ENCODE data around the gene MRPS34.
"Not testable (repeated sequence)": the region's sequence is repeated elsewhere in the genome, so short reads cannot be mapped to it uniquely, and the experiment has no call there.

Gene MRPS34

GRCh38 chr16:1810536-1810935 lies 37.6 kb upstream of the MRPS34 start:
- Mint-ChIP-seq H3K9me3 (no peaks in the 10 kb centered on the region), H3K27ac (no peak overlapping the region), H3K36me3 (ENCODE audit: insufficient read depth) (peaks cover 48% of the 10 kb centered on the region), H3K27me3 (no peaks in the 10 kb centered on the region), H3K4me3 (no peak overlapping the region), H3K4me1 (ENCODE audit: low read depth in 2 of 2) (peaks cover 4 to 6% of the 10 kb centered on the region in 2 donors)
- ATAC-seq (replicated peaks) (no peak), DNase-seq (no peak)

GRCh38 chr16:1810106-1810505 lies 37.2 kb upstream of the MRPS34 start:
- H3K36me3 Mint-ChIP-seq (ENCODE audit: insufficient read depth): peaks cover 44% of the 10 kb centered on the region
- H3K9me3 Mint-ChIP-seq: no peaks in the 10 kb centered on the region
- H3K27me3 Mint-ChIP-seq: no peaks in the 10 kb centered on the region

GRCh38 chr16:1809281-1809801 lies 36.4 kb upstream of the MRPS34 start:
- H3K27ac Mint-ChIP-seq: no peak overlapping the region
- ATAC-seq (replicated peaks): no peak
- H3K27me3 Mint-ChIP-seq: no peaks in the 10 kb centered on the region
- H3K4me1 Mint-ChIP-seq (ENCODE audit: low read depth in 2 of 2): peaks cover 4 to 6% of the 10 kb centered on the region in 2 donors
- H3K9me3 Mint-ChIP-seq: no peaks in the 10 kb centered on the region
- DNase-seq: no peak
- H3K4me3 Mint-ChIP-seq: no peak overlapping the region
- H3K36me3 Mint-ChIP-seq (ENCODE audit: insufficient read depth): peaks cover 38% of the 10 kb centered on the region

More at GRCh38 chr16:1810106-1810505, 37.2 kb upstream of the MRPS34 start:
- DNase-seq (no peak), ATAC-seq (replicated peaks) (no peak)
- H3K4me1 Mint-ChIP-seq (ENCODE audit: low read depth in 2 of 2): peaks cover 4 to 6% of the 10 kb centered on the region in 2 donors
- H3K4me3 Mint-ChIP-seq: no peak overlapping the region
- H3K27ac Mint-ChIP-seq: no peak overlapping the region

- Mint-ChIP-seq H3K27ac (no peak overlapping the region), H3K4me1 (ENCODE audit: low read depth in 2 of 2) (peaks cover 4 to 6% of the 10 kb centered on the region in 2 donors), H3K27me3 (no peaks in the 10 kb centered on the region), H3K4me3 (no peak overlapping the region), H3K9me3 (no peaks in the 10 kb centered on the region), H3K36me3 (ENCODE audit: insufficient read depth) (peaks cover 32% of the 10 kb centered on the region)
- no peak for ATAC-seq (replicated peaks)
- DNase-seq: no peak
Observed at GRCh38 chr16:1808691-1809090, 35.8 kb upstream of the MRPS34 start.

- Mint-ChIP-seq H3K27ac (no peak overlapping the region), H3K36me3 (ENCODE audit: insufficient read depth) (peaks cover 26% of the 10 kb centered on the region), H3K4me3 (no peak overlapping the region), H3K27me3 (no peaks in the 10 kb centered on the region), H3K9me3 (no peaks in the 10 kb centered on the region), H3K4me1 (ENCODE audit: low read depth in 2 of 2) (no peaks in the 10 kb centered on the region)
- no peak for DNase-seq
- ATAC-seq (replicated peaks): no peak
Observed at GRCh38 chr16:1807626-1808025, 34.7 kb upstream of the MRPS34 start.

GRCh38 chr16:1800701-1801100 lies 27.8 kb upstream of the MRPS34 start:
- H3K9me3 Mint-ChIP-seq: no peaks in the 10 kb centered on the region
- H3K4me1 Mint-ChIP-seq (ENCODE audit: low read depth in 2 of 2): no peaks in the 10 kb centered on the region
- no peak overlapping the region for H3K4me3 Mint-ChIP-seq
- H3K36me3 Mint-ChIP-seq (ENCODE audit: insufficient read depth): peaks cover 4% of the 10 kb centered on the region
- no peaks in the 10 kb centered on the region for H3K27me3 Mint-ChIP-seq
- ATAC-seq (replicated peaks) (no peak), DNase-seq (no peak)
- no peak overlapping the region for H3K27ac Mint-ChIP-seq

GRCh38 chr16:1799263-1799662 lies 26.3 kb upstream of the MRPS34 start:
- H3K4me3 Mint-ChIP-seq: not testable (repeated sequence)

GRCh38 chr16:1794908-1795666 lies 22.2 kb upstream of the MRPS34 start:
- H3K9me3 Mint-ChIP-seq: no peaks in the 10 kb centered on the region
- H3K4me3 Mint-ChIP-seq: no peak overlapping the region
- DNase-seq: no peak
- ATAC-seq (replicated peaks): no peak
- peaks cover 8% of the 10 kb centered on the region for H3K36me3 Mint-ChIP-seq (ENCODE audit: insufficient read depth)
- no peaks in the 10 kb centered on the region for H3K4me1 Mint-ChIP-seq (ENCODE audit: low read depth in 2 of 2)
- H3K27me3 Mint-ChIP-seq: no peaks in the 10 kb centered on the region
- H3K27ac Mint-ChIP-seq: no peak overlapping the region

More at GRCh38 chr16:1799263-1799662, 26.3 kb upstream of the MRPS34 start:
- not testable (repeated sequence) for H3K36me3 Mint-ChIP-seq (ENCODE audit: insufficient read depth); H3K4me1 Mint-ChIP-seq (ENCODE audit: low read depth in 2 of 2); H3K27me3 Mint-ChIP-seq; H3K27ac Mint-ChIP-seq; ATAC-seq (replicated peaks); H3K9me3 Mint-ChIP-seq; DNase-seq

GRCh38 chr16:1794221-1794871 lies 21.4 kb upstream of the MRPS34 start:
- Mint-ChIP-seq H3K4me3 (no peak overlapping the region), H3K4me1 (ENCODE audit: low read depth in 2 of 2) (no peaks in the 10 kb centered on the region), H3K27me3 (no peaks in the 10 kb centered on the region), H3K27ac (no peak overlapping the region), H3K9me3 (no peaks in the 10 kb centered on the region), H3K36me3 (ENCODE audit: insufficient read depth) (peaks cover 3% of the 10 kb centered on the region)
- no peak for DNase-seq
- ATAC-seq (replicated peaks): no peak

- no peak within 1 kb of the TSS for H3K4me3 Mint-ChIP-seq
- H3K36me3 Mint-ChIP-seq (ENCODE audit: insufficient read depth): peaks cover 6% of the 10 kb centered on the region
- H3K4me1 Mint-ChIP-seq (ENCODE audit: low read depth in 2 of 2): peaks cover 4% of the 10 kb centered on the region in 2 donors
- DNase-seq: no peak
- ATAC-seq (replicated peaks): no peak
- no peaks in the 10 kb centered on the region for H3K9me3 Mint-ChIP-seq
- no peaks in the 10 kb centered on the region for H3K27me3 Mint-ChIP-seq
- H3K27ac Mint-ChIP-seq: no peak within 1 kb of the TSS
Observed at GRCh38 chr16:1793578-1794220, 20.8 kb upstream of the MRPS34 start, which contains the start of gene IGFALS. Gene IGFALS (minus strand): TSS chr16:1793705. CDS start chr16:1793652, 53 bp downstream.

- Mint-ChIP-seq H3K36me3 (ENCODE audit: insufficient read depth) (peaks cover 9% of the 10 kb centered on the region), H3K27me3 (no peaks in the 10 kb centered on the region), H3K4me3 (no peak overlapping the region), H3K27ac (no peak overlapping the region), H3K9me3 (no peaks in the 10 kb centered on the region), H3K4me1 (ENCODE audit: low read depth in 2 of 2) (peaks cover 4% of the 10 kb centered on the region in 2 donors)
- DNase-seq: no peak
- ATAC-seq (replicated peaks): no peak
Observed at GRCh38 chr16:1792836-1793577, 20.1 kb upstream of the MRPS34 start.

GRCh38 chr16:1791943-1792812 lies 19.2 kb upstream of the MRPS34 start:
- H3K27me3 Mint-ChIP-seq: no peaks in the 10 kb centered on the region
- DNase-seq (no peak), ATAC-seq (replicated peaks) (no peak)
- peaks cover 4% of the 10 kb centered on the region in 2 donors for H3K4me1 Mint-ChIP-seq (ENCODE audit: low read depth in 2 of 2)
- no peaks in the 10 kb centered on the region for H3K9me3 Mint-ChIP-seq
- H3K36me3 Mint-ChIP-seq (ENCODE audit: insufficient read depth): peaks cover 11% of the 10 kb centered on the region
- H3K4me3 Mint-ChIP-seq: no peak overlapping the region
- H3K27ac Mint-ChIP-seq: no peak overlapping the region

Data from effector memory CD8-positive, alpha-beta T cell (primary cell).